Fibroblast of pulmonary artery (primary cell): ENCODE results near the gene AFF2.

ENCODE experiments used
- DNase-seq: peaks from one replicate; pipeline ENCODE4 v3.0.0-alpha.2; 2010; ENCODE audit warnings: low read depth
- H3K4me3 ChIP-seq: replicated peaks from 2 replicates; pipeline ENCODE4 v1.5.1; 2011; ENCODE audit warnings: low read depth, mild to moderate bottlenecking, control low read depth, low read length, moderate library complexity
- TF ChIP-seq, protein P1 (sequence below): IDR thresholded peaks from 2 replicates; pipeline ENCODE4 v1.5.1; 2011; ENCODE audit warnings: mild to moderate bottlenecking, control low read depth, low read length, inconsistent platforms; ENCODE audit errors: missing control alignments

AFF2 gene

DNA sequence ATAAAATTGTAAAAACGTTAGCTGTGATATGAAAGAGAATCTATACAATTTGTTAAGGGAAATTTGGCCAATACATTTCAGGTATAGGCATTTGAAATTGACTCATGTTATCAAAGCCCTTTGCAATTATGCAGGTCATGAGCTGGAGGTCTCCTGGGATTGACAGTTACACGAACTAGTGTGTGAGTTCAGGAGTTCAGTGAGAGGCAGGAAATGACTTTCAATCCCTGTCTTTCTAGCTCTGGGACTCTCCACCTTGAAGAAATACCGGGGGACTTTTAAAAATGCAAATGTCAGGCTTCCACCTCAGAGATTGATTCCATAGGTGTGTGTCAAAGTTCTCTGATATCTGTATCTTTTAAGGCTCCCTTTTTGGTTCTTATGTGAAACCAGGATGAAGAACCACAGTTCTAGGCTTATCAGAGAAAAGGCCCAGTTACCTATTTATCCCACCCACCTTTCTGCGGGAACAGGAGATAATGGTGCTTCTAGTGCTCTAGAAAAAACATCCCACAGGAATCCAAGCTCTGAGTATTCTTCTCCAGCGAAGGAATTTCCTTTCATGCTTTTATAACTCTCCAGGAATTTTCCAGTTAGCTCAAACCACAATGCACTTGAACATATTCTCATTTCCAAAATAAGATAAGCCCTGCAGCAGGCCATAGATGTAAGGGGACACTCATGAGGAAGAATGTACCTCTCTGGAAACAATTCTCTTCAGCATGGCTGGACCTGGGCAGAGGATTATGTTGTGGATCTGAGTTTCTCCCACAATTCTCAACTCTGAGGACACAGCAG lies 503.6 kb downstream of the AFF2 start:
- H3K4me3 ChIP-seq = no peak overlapping the region
- peak; percentile 36 for DNase-seq
- TF ChIP-seq, protein P1, sequence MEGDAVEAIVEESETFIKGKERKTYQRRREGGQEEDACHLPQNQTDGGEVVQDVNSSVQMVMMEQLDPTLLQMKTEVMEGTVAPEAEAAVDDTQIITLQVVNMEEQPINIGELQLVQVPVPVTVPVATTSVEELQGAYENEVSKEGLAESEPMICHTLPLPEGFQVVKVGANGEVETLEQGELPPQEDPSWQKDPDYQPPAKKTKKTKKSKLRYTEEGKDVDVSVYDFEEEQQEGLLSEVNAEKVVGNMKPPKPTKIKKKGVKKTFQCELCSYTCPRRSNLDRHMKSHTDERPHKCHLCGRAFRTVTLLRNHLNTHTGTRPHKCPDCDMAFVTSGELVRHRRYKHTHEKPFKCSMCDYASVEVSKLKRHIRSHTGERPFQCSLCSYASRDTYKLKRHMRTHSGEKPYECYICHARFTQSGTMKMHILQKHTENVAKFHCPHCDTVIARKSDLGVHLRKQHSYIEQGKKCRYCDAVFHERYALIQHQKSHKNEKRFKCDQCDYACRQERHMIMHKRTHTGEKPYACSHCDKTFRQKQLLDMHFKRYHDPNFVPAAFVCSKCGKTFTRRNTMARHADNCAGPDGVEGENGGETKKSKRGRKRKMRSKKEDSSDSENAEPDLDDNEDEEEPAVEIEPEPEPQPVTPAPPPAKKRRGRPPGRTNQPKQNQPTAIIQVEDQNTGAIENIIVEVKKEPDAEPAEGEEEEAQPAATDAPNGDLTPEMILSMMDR = no peak

DNA sequence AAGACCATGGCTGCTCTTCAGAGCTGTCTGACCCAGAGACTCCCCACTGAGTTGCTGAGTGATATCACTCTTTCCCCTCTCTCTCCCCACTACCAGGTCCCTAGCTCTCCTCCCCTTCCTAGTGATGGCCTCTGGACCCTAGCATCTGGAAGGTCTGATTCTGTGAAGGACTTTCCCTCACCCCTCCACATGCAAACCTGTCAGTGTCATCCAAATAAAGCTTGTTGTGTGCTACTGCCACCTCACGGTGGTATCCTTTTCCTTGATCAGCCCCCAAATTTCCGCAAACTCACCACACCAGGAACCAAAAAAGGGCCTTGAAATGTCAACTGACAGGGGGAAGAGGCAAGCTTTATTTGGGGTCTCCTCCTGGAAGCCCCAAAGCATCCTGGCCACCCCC lies 504.5 kb downstream of the AFF2 start:
- DNase-seq = no peak
- TF ChIP-seq, protein P1 = no peak
- no peak overlapping the region for H3K4me3 ChIP-seq

DNA sequence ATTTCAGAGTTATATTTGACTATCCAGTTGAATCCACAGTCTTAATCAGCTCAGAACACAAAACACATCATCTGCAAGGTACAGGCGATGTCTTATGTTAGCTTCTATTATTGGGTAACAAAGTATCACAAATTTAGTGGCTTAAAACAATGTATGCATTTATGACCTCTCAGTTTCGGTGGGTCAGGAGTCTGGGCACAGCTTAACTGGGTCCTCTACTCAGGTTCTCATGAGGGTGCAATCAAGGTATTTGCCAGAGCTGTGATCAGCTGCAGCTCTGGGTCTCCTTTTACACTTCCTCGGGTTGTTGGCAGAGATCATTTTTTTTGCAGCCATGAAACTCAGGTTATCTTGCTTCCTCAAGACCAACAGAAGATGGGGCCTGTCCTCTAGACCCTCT lies 505.8 kb downstream of the AFF2 start:
- H3K4me3 ChIP-seq = no peak overlapping the region
- TF ChIP-seq, protein P1 = no peak
- no peak for DNase-seq

DNA sequence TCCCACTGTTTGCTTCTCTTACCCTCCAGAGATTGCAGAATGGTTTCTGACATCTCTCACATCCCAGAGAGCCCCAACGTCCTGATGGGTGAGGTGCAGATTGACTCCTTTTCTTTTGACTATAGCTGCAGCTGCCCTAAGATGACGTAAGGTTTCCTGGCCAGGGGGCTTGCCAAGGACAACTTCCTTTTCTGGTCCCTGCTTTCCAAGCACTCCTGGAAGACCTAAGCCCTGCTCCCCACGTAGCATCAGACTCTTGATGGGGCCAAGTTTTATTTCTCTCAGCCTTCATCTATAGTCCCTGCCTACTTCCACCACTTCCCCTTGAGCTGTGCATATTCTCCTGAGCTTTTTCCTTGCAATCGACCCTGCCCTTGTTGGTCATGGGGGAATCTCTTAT lies 507.0 kb downstream of the AFF2 start:
- DNase-seq = peak; percentile 32
- no peak overlapping the region for H3K4me3 ChIP-seq
- TF ChIP-seq, protein P1 = no peak

DNA sequence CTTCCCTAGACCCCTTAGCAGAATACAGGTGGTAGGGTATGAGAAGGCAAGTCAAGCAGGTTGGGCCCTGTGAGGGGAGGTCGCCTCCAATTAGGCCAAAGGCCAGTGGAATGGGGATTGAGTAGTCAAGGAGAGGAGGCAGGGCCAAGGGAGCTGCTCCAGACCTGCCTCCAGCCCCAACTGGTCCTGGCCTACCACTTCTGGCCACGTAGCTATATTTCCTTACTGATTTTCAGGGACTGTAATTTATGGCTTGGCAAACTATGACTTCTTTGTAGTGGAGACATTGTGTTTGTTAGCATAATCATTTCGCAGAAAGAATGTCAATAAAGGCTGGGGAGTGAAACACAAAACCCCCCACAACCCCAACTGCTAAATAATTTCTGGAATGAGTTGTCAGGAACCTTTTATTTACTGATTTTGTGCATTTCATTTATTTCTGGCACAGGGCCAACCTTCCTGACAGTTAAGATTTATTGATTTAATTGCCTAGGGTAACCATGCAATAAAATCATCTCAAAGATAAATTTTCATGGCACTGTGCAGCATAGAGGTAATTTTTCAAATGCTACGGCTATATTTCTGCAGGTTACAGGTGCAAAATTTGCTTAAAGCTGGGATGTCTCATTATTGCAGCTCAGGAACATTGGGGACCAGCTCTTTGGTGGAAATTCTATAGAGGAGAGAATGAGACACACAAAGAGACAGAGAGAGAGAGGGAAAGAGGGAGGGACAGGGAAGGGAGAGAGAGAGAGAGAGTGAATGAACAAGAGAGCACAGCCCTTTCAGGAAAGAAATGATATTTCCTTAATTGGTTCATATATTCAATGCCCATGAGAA lies 509.8 kb downstream of the AFF2 start:
- no peak overlapping the region for H3K4me3 ChIP-seq
- TF ChIP-seq, protein P1 = no peak
- no peak for DNase-seq

DNA sequence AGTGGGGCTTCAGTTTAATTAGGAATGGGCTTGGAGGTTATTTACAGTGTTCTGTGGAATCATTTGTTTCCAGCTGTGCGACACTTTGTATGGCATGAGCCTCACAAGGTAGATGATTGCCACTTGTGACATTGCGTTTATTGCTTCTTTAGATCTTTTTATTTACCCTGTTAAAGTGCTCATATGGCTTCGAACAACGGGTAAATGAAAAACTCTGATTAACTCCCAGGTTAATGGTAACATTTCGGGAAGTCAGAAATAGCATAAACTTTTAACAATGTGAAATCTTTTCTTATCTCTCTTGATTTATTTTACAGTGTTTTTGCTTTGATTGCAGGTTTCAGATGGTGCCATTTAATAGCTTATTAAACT lies 510.4 kb downstream of the AFF2 start:
- no peak overlapping the region for H3K4me3 ChIP-seq
- DNase-seq = no peak
- TF ChIP-seq, protein P1 = no peak
